MM.1S (cell line): ENCODE results near the gene CHST13.
"Not testable (repeated sequence)": the region's sequence is repeated elsewhere in the genome, so short reads cannot be mapped to it uniquely, and the experiment has no call there.

Experiments
- DNase-seq: peaks from one replicate; pipeline ENCODE4 v3.0.0-alpha.2; 2015
- H2AFZ ChIP-seq: fragments of 300-600 bp; sonication (generic); 2 replicates; pipeline ENCODE4 v1.6.0; 2016; ENCODE audit warnings: antibody characterized with exemption, low read length
- H3F3A ChIP-seq: fragments of 300-600 bp; sonication (generic); 2 replicates; pipeline ENCODE4 v1.6.1; 2016; ENCODE audit warnings: mild to moderate bottlenecking, antibody characterized with exemption, low read length, moderate library complexity, mixed read lengths; ENCODE audit not compliant: insufficient read depth
- H3K27ac ChIP-seq: fragments of 300-600 bp; sonication (generic); 2 replicates; pipeline ENCODE4 v1.5.1; 2016; ENCODE audit warnings: mild to moderate bottlenecking, low read length
- H3K27me3 ChIP-seq: fragments of 300-600 bp; sonication (generic); replicated peaks from 2 replicates; pipeline ENCODE4 v1.6.0; 2016; ENCODE audit warnings: low read length; ENCODE audit not compliant: insufficient read depth
- H3K36me3 ChIP-seq: fragments of 300-600 bp; sonication (generic); replicated peaks from 2 replicates; pipeline ENCODE4 v1.6.1; 2016; ENCODE audit warnings: mild to moderate bottlenecking, low read length, mixed read lengths; ENCODE audit not compliant: insufficient read depth
- H3K4me1 ChIP-seq: fragments of 300-600 bp; sonication (generic); 2 replicates; pipeline ENCODE4 v1.6.1; 2016; ENCODE audit warnings: low read length, mixed read lengths
- H3K4me2 ChIP-seq: fragments of 300-600 bp; sonication (generic); 2 replicates; pipeline ENCODE4 v1.6.0; 2016; ENCODE audit warnings: low read depth, low read length
- H3K4me3 ChIP-seq: fragments of 300-600 bp; sonication (generic); 2 replicates; pipeline ENCODE4 v1.5.1; 2016; ENCODE audit warnings: low read length, mixed read lengths
- H3K79me2 ChIP-seq: fragments of 300-600 bp; sonication (generic); 2 replicates; pipeline ENCODE4 v1.6.1; 2016; ENCODE audit warnings: mixed run types, low read length, mixed read lengths
- H3K9ac ChIP-seq: fragments of 300-600 bp; sonication (generic); 2 replicates; pipeline ENCODE4 v1.6.1; 2016; ENCODE audit warnings: low read length, mixed read lengths
- H3K9me2 ChIP-seq: fragments of 300-600 bp; sonication (generic); replicated peaks from 2 replicates; pipeline ENCODE4 v1.6.1; 2016; ENCODE audit warnings: mild to moderate bottlenecking, low read length, mixed read lengths; ENCODE audit not compliant: insufficient read depth
- H3K9me3 ChIP-seq: fragments of 300-600 bp; sonication (generic); replicated peaks from 2 replicates; pipeline ENCODE4 v1.6.1; 2016; ENCODE audit warnings: mild to moderate bottlenecking, low read length, mixed read lengths; ENCODE audit not compliant: insufficient read depth
- H4K20me1 ChIP-seq: fragments of 300-600 bp; sonication (generic); 2 replicates; pipeline ENCODE4 v1.6.1; 2016; ENCODE audit warnings: mild to moderate bottlenecking, low read length, moderate library complexity, mixed read lengths; ENCODE audit not compliant: insufficient read depth
- CTCF ChIP-seq: fragments of 300-600 bp; sonication (generic); IDR thresholded peaks from 2 replicates; pipeline ENCODE4 v1.5.1; 2016; ENCODE audit warnings: antibody characterized with exemption, low read length, mixed read lengths
- EZH2 ChIP-seq: fragments of 300-600 bp; sonication (generic); optimal IDR thresholded peaks from 2 replicates; pipeline ENCODE3; 2017; ENCODE audit warnings: low read depth, mild to moderate bottlenecking, antibody characterized with exemption, low read length, mixed read lengths
- EZH2phosphoT487 ChIP-seq: fragments of 300-600 bp; sonication (generic); IDR thresholded peaks from 2 replicates; pipeline ENCODE4 v1.6.1; 2018; ENCODE audit warnings: antibody characterized with exemption, low read length

The CHST13 gene

GRCh38 chr3:126531051-126531330 is 7.0 kb downstream of the CHST13 start:
- Histone ChIP-seq H4K20me1 (no peaks in the 10 kb centered on the region), H3K4me3 (no peak overlapping the region), H3K4me1 (no peaks in the 10 kb centered on the region), H3K4me2 (no peak overlapping the region), H3K27ac (no peak overlapping the region), H3K79me2 (no peaks in the 10 kb centered on the region), H3K9me3 (no peaks in the 10 kb centered on the region), H3K9me2 (no peaks in the 10 kb centered on the region), H3K36me3 (no peaks in the 10 kb centered on the region), H3K9ac (no peak overlapping the region), H3K27me3 (peaks cover 40% of the 10 kb centered on the region), H2AFZ (no peak overlapping the region), H3F3A (no peaks in the 10 kb centered on the region)
- TF ChIP-seq EZH2 (no peak), EZH2phosphoT487 (no peak), CTCF (no peak)
- DNase-seq: no peak

- no peak overlapping the region for H3K27ac ChIP-seq
- no peaks in the 10 kb centered on the region for H3F3A ChIP-seq
- H4K20me1 ChIP-seq: no peaks in the 10 kb centered on the region
- no peaks in the 10 kb centered on the region for H3K79me2 ChIP-seq
- H3K4me1 ChIP-seq: no peaks in the 10 kb centered on the region
- TF ChIP-seq CTCF (no peak), EZH2 (no peak), EZH2phosphoT487 (no peak)
- no peak for DNase-seq
- H3K9ac ChIP-seq: no peak overlapping the region
- no peaks in the 10 kb centered on the region for H3K9me2 ChIP-seq
- no peaks in the 10 kb centered on the region for H3K9me3 ChIP-seq
- no peak overlapping the region for H3K4me3 ChIP-seq
- H3K4me2 ChIP-seq: no peak overlapping the region
- H2AFZ ChIP-seq: no peak overlapping the region
- H3K27me3 ChIP-seq: peaks cover 57% of the 10 kb centered on the region
- no peaks in the 10 kb centered on the region for H3K36me3 ChIP-seq
These were observed 9.6 kb downstream of the CHST13 start for GRCh38 chr3:126533506-126533905.

- H3K27ac ChIP-seq, H3K9me3 ChIP-seq, H2AFZ ChIP-seq, H3K9me2 ChIP-seq, H3K36me3 ChIP-seq, H3K79me2 ChIP-seq, H3K4me3 ChIP-seq, H3F3A ChIP-seq, DNase-seq, H3K4me1 ChIP-seq, H3K9ac ChIP-seq, H3K4me2 ChIP-seq, H4K20me1 ChIP-seq: not testable (repeated sequence)
- peaks cover 59% of the 10 kb centered on the region for H3K27me3 ChIP-seq
These were observed 10.8 kb downstream of the CHST13 start for GRCh38 chr3:126534716-126535115.

- Histone ChIP-seq H2AFZ (no peak overlapping the region), H3K9me2 (no peaks in the 10 kb centered on the region), H4K20me1 (no peaks in the 10 kb centered on the region), H3K4me2 (no peak overlapping the region), H3K4me1 (no peaks in the 10 kb centered on the region), H3K79me2 (no peaks in the 10 kb centered on the region), H3K27ac (no peak overlapping the region), H3F3A (no peaks in the 10 kb centered on the region), H3K9me3 (no peaks in the 10 kb centered on the region), H3K9ac (no peak overlapping the region), H3K36me3 (no peaks in the 10 kb centered on the region), H3K27me3 (peaks cover 59% of the 10 kb centered on the region), H3K4me3 (no peak overlapping the region)
- no peak for DNase-seq
- no peak for TF ChIP-seq EZH2phosphoT487
- no peak for TF ChIP-seq EZH2
- TF ChIP-seq CTCF: no peak
These were observed 11.7 kb downstream of the CHST13 start for GRCh38 chr3:126535636-126536035.
